ENCODE results near the gene STAMBP. TPM values are rescaled to one million over a fixed set of nuclear protein-coding genes. Genes with fewer than 3 reads are reported as not detected.
A peak's percentile ranks its signal among the peaks of the same experiment; 100 is the strongest.

The STAMBP gene
- total and polyA plus RNA-seq, 2 of the 13 experiments (the other 11 are each of a cell fraction or from before 2014, with no cell fraction given): 49.6 to 53.2 TPM

- Histone ChIP-seq H3K27ac (ENCODE audit: extremely low read length, insufficient read depth, low read length) (peak overlapping the region; percentile 45), H2AFZ (ENCODE audit: low read length) (peak overlapping the region; percentile 100), H3K36me3 (replicated peaks in 1 of 2; ENCODE audit: control insufficient read depth in 1 of 2, insufficient read depth in 2 of 2, low read length in 2 of 2) (peaks cover 1 to 20% of the 10 kb centered on the region in 2 experiments), H4K20me1 (ENCODE audit: insufficient read depth, low read length) (no peaks in the 10 kb centered on the region), H3K9ac (ENCODE audit: insufficient read depth, low read depth, low read length) (peak overlapping the region; percentile 92), H3K4me1 (ENCODE audit: insufficient read depth, low read length) (peaks cover 39% of the 10 kb centered on the region), H3K4me2 (ENCODE audit: low read depth, low read length) (peak overlapping the region; percentile 73), H3K27me3 (ENCODE audit: control insufficient read depth in 1 of 2, insufficient read depth in 2 of 2, low read length in 2 of 2) (no peaks in the 10 kb centered on the region; a peak in 1 of 5 replicates), H3K79me2 (ENCODE audit: insufficient read depth, low read length) (peaks cover 21% of the 10 kb centered on the region), H3K9me3 (ENCODE audit: low read length) (no peaks in the 10 kb centered on the region), H3K4me3 (replicated peaks in 1 of 3; ENCODE audit: insufficient read depth in 1 of 3, low read depth in 2 of 3, low read length in 3 of 3) (peak overlapping the region; percentile 66 to 95 (median 85))
- ChIA-PET POLR2A (interaction anchor here (0.5 to 1.6 kb wide), 24 partner anchors 11 to 563 kb away, joined by 3 to 59 read pairs (median 5); partner anchors contain the start of genes ACTG2, BOLA3, C2orf78 and DGUOK), CTCF (ENCODE audit: low intra/inter-chr PET ratio, low total read pairs) (no interaction called here)
- BruUV-seq (replicated peaks): TSS peak; percentile 61
- no peak for DNase-seq (ENCODE audit: low spot score)
- intact Hi-C loops (cut with micrococcal nuclease; ENCODE audit: unreplicated experiment) (loop anchor here (2.0 kb wide), 1 partner anchor 98 kb away; the partner anchor contains the start of gene DGUOK), in situ Hi-C loops (cut with HindIII; ENCODE audit: extremely low pct_ligation_motif_present, low pct_unique_long_range_greater_than_20kb) (loop anchor here (25.0 kb wide), 1 partner anchor 309 kb away; the partner anchor contains the start of gene BOLA3)
- no peak for FAIRE-seq
- ATAC-seq: no peak
- WGBS (ENCODE audit: low lambda C conversion rate): 65% methylated on average over 4 of the region's 4 CpGs
- no peak for TF ChIP-seq ZBTB26 (CRISPR knock-in tag; IDR thresholded peaks at IDR 0.05; ENCODE audit: borderline replicate concordance)
- peak; percentile 73; the same call in 1 of the 2 replicates for TF ChIP-seq ZNF280D (CRISPR knock-in tag; IDR thresholded peaks at IDR 0.05)
- TF ChIP-seq AHDC1 (CRISPR knock-in tag; IDR thresholded peaks at IDR 0.05; ENCODE audit: borderline replicate concordance): 0 out of 2 replicates have a peak, but pooled peaks have one; percentile 13
- TF ChIP-seq ZNF24 (IDR thresholded peaks at IDR 0.05): 0 out of 2 replicates have a peak, but pooled peaks have one; percentile 6
- TF ChIP-seq NFIC (IDR thresholded peaks at IDR 0.05; ENCODE audit: low read length): 0 out of 2 replicates have a peak, but pooled peaks have one; percentile 12
- TF ChIP-seq ZMYM3 (CRISPR knock-in tag; IDR thresholded peaks at IDR 0.05): no peak
- TF ChIP-seq MYPOP (CRISPR knock-in tag; IDR thresholded peaks at IDR 0.05): 0 out of 2 replicates have a peak, but pooled peaks have one; percentile 18
- no peak for TF ChIP-seq HNRNPH1 (optimal IDR thresholded peaks at IDR 0.05; ENCODE audit: low read depth, low read length)
Measured at GRCh38 chr2:73828389-73828817, 358 bp upstream of the STAMBP start.
